Retina (tissue), 1 donor: ENCODE data around the gene KRTAP10-10.

Experiments used
- DNase-seq: peaks from one replicate; pipeline ENCODE4 v3.0.0-alpha.2; 2016

KRTAP10-10 gene

DNA sequence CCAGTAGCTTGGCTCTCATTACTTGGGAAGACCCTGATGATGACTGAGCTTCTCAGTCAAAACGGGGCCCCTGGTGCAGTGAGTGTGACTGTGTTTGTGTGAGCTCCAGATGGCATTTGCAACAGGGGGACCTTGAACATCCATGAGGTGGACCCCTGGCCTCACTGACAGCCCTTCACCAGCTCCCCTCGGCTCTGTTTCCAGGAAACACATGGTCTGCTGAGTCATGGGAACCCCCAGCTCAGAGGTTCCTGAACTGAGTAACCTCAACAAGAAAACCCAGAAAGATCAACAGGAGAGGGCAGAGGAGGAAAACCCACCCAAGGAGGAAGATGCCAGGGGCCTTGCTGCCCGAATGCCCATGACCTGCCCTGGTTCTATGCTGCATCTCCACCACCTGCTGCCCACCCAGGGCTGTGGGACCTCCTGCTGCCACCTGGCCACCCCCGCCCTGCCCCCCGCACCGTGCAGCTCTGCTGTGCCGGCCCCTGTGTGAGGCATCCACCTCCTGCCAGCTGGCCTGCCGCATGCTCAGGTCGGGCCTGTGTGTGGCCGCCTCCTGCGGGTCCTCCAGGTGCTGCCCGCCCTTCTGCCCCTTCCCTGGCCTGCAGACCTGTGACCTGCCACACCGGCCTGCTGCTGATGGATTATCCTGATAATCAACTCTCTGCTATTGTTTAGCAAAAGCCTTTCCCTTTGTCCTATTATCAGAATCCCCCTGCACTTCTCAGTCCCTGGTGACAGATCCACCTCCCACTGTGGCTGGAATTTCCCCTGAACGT lies 49.0 kb downstream of the KRTAP10-10 start:
- DNase-seq, result no peak

DNA sequence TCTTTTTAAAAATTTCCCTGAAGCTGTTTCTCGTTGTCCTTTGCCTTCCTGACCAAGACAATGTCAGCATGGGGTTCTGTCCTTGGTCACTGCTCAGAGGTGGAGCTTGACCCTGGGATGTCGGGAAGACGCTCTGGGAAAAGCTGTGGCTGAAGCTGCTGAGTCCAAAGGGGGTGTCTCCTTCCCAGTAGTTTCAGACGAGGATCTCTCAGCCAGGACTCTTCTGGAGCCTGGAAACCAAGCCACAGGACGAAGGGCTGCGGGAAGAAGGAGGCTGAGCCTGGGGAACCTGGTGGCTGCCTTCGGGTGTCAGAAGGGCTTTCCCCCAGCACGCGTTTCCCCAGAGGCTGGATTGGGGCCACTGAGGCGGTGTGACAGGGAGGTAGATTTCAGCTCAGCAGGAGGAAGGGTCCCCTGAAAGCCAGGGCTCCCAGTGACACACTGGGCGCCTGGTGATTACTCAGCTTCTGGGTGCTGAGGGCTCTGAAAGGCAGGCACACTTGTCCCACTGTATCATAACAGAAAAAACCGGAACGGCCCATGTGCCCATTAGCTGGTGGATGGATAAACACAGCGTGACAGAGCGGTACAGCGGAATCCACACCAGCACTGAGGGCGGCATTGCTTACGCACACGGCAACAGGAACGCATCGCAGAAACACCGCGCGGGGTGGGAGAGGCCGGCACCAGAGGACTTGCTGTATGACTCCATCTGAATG lies 49.8 kb downstream of the KRTAP10-10 start:
- peak; percentile 65 for DNase-seq

DNA sequence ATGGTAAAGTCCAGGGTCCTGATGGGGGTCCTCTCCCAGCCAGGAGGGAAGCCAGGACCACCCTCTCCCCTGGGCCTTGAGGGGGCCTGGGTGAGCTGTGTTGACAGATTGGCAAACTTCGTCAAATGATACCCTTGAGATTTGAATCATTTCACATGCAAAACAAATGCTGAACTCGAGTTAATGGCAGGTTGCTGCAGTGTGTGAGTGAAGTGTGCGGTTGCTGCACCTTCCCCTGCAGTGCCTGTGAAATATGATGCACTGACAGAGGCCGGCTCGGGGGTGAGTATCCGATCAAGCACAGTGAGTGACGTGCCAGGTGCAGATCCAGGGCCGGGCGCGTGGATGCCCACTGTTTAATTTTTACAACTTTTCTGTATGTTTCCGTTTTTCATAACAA lies 50.5 kb downstream of the KRTAP10-10 start:
- DNase-seq, result no peak
